GM18511 (cell line): ENCODE measurements around the gene FGF2.
"Not testable (repeated sequence)": the region's sequence is repeated elsewhere in the genome, so short reads cannot be mapped to it uniquely, and the experiment has no call there.

Experiments
- ATAC-seq: cut with Tn5 transposase; IDR thresholded peaks from one replicate; pipeline ENCODE4 v1.9.1; 2021; ENCODE audit warnings: mild to moderate bottlenecking, moderate library complexity; ENCODE audit not compliant: unreplicated experiment

The FGF2 gene

DNA sequence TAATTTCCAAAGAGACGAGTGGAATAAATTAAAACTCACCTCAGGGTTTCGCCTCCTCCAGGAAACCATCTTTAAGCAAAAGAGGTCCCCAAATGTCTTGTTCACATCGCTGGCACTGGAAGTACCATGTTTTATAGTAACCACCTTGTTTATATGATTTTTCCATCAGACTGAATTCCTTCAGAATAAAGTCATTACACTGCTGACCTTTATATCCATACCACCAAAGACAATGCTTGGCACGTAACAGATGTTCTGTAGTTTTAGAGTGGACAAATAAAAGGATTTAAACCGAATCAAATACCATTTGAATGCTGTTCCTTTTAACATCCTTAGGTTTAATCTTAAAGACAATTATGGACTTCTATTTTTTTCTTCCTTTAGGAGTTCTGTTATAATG lies 91.1 kb downstream of the FGF2 start:
- no peak for ATAC-seq

- ATAC-seq, result no peak
Measured at GRCh38 chr4:122920473-122920872, 93.8 kb downstream of the FGF2 start.

DNA sequence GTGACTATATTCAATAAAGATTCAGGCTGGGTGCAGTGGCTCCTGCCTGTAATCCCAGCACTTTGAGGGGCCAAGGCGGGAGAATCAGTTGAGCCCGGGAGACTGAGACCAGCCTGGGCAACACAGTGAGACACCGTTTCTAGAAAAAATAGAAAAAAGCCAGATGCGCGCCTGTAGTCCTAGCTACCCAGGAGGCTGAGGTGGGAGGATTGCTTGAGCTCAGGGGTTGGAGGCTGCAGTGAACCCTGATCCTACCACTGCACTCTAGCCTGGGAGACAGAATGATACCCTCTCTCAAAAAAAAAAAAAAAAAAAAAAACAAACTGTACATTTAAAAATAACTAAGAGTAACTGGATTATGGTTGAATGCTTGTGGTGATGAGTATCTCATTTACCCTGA lies 94.7 kb downstream of the FGF2 start:
- no peak for ATAC-seq

GRCh38 chr4:122921971-122922876 lies 95.6 kb downstream of the FGF2 start, which contains the start of gene NUDT6:
TSS of gene NUDT6 (minus strand) at chr4:122922597. CDS start at chr4:122922572, 25 bp downstream.
- ATAC-seq, result peak; percentile 75

DNA sequence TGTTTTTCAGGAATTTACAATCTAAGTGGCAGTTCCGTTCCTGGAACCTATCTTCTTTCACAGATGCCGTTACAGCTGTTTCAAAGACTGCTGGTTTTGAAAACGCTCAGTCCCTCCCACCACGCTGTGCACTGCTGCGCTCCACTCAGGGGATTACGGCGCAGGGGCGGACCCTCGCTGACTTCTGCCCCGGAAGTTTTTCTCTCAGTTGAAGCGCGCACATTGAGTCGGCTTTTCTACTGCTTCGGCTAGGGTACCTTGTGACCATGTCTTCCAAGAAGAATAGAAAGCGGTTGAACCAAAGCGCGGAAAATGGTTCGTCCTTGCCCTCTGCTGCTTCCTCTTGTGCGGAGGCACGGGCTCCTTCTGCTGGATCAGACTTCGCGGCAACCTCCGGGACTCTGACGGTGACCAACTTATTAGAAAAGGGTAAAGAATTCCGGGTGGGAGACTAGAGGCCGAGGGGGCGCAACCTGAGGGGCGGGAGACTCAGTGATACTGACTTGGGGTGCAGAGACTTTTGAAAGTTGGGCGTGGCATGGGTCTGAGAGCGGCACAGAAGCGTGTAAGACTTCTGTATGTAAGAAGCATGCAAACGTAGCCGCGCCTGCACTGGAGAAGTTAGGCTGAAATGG lies 96.4 kb downstream of the FGF2 start:
- ATAC-seq, result peak; percentile 97

DNA sequence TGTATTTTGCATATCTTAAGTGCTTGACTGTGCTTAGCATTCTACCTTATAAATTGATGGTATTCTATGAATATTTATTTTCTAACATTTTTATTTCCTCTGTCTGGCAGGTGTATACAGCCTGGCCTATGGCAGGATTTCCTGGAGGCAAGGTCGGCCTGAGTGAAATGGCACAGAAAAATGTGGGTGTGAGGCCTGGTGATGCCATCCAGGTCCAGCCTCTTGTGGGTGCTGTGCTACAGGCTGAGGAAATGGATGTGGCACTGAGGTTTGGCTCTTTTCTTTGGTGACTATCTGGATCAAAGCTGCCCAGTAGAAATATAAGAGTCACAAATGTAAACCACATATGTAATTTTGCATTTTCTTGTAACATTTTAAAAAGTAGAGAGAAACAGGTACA lies 102.3 kb downstream of the FGF2 start:
- ATAC-seq, result no peak

DNA sequence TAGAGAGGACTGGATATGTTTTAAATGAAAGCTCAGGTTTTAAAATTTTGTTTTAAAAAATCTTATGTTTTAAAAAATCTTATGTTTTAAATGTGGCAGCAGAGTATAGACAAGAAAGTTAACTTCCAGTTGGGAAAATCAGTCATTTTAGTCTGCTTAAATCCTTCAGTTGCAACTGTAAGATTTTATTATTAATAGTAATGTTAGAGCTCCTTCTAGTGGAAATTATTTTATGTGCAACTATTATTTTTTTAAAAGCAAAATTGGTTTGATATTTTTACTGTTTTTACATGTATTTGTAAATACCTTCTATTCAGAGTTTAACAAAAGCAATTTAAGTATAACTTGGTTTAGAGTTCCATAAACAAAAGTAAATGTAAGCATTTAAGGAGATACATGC lies 104.2 kb downstream of the FGF2 start:
- ATAC-seq, result no peak

GRCh38 chr4:122932763-122933162 lies 106.1 kb downstream of the FGF2 start:
- no peak for ATAC-seq

- not testable (repeated sequence) for ATAC-seq
Measured at GRCh38 chr4:122945136-122945535, 118.5 kb downstream of the FGF2 start.

DNA sequence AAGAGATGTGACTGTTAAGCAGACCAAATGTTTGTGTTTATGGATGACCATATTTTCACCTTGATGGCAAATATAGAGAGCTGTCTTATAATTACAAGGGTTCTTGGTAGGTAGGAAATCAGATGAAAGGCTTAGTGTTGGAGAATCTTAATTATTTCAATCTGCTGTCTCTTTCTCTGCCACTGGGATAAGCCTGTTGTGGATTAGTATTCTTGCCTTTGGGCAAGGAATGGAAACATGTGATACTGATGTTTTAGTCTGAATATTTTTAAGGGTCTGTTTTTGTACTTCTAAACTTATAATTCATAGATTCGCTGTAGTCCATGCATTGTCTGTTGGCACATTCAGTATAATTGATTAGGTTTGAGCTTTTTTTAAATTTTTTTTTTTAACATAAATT lies 119.5 kb downstream of the FGF2 start:
- ATAC-seq, result no peak
